Thoracic aorta (tissue), 2 donors: ENCODE data around the gene TREM1. TPM values are rescaled to one million over a fixed set of nuclear protein-coding genes. Genes with fewer than 3 reads are reported as not detected.

ENCODE experiments used
- ATAC-seq: fragments of 150-250 bp; one replicate; pipeline ENCODE4 v1.8.0; 2017; ENCODE audit warnings: low read depth; ENCODE audit not compliant: insufficient number of reproducible peaks, low FRiP score
- DNase-seq: peaks from one replicate; pipeline ENCODE4 v3.0.0-alpha.2; 2020; ENCODE audit warnings: low spot score
- H3K27ac ChIP-seq, 2 donors: fragments of 200-600 bp; sonication (generic); 1 replicate in 1 of 2; 2 replicates in 1 of 2; pipeline ENCODE4 v1.5.1; 2016; ENCODE audit warnings: mild to moderate bottlenecking in 2 of 2, moderate library complexity in 2 of 2
- H3K27me3 ChIP-seq: fragments of 200-600 bp; sonication (generic); replicated peaks from 2 replicates; pipeline ENCODE4 v1.6.0; 2016; ENCODE audit warnings: mild to moderate bottlenecking; ENCODE audit not compliant: insufficient read depth
- H3K36me3 ChIP-seq: fragments of 200-600 bp; sonication (generic); one replicate; pipeline ENCODE4 v1.5.1; 2016
- H3K4me1 ChIP-seq, 2 donors: fragments of 200-600 bp; sonication (generic); 1 replicate in 1 of 2; 2 replicates in 1 of 2; pipeline versions ENCODE4 v1.5.1 to v1.6.0; 2016; ENCODE audit warnings: low read depth in 2 of 2, mild to moderate bottlenecking in 1 of 2; ENCODE audit not compliant: control insufficient read depth in 1 of 2
- H3K4me3 ChIP-seq: fragments of 200-600 bp; sonication (generic); 2 replicates; pipeline ENCODE4 v1.5.1; 2016; ENCODE audit warnings: mild to moderate bottlenecking
- H3K9me3 ChIP-seq: fragments of 200-600 bp; sonication (generic); 2 replicates; pipeline ENCODE4 v1.5.1; 2016
- total RNA-seq, 2 donors: library from RNA; depleted of rRNA; stranded (reverse); fragments of >200 nt; gene quantifications; one replicate each; pipeline versions ENCODE4 v1.1.0 to v1.2.3, GENCODE V29; 2016
- TF ChIP-seq, protein P1 (sequence below): fragments of 200-600 bp; sonication (generic); IDR thresholded peaks from one replicate; pipeline ENCODE4 v1.5.1; 2019; ENCODE audit warnings: antibody characterized with exemption

Gene TREM1
- total RNA-seq, 2 donors from 2014 or later: 3.1 to 11.7 TPM

DNA sequence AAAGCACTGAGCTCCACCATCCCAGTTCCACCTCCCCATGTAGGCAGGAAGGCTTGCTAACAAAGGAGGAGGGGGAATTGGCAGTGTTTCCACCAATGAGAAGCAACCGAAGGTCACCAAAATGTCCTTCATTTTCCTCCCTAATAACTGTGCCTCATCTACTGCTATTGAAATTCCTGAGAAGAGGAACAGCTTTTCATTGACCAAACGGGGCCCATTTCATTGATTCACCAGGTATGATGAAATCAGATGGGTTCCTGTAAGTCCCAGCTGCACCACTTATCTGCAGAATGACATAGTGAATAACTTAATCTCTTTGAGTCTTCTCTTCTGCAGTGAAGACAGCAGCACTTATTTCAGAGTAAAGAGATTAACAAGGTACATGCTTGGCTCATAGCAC is 17.3 kb downstream of the TREM1 start:
- H3K9me3 ChIP-seq: no peaks in the 10 kb centered on the region
- DNase-seq (no peak), ATAC-seq (no peak)
- H3K36me3 ChIP-seq: no peaks in the 10 kb centered on the region
- no peaks in the 10 kb centered on the region for H3K27me3 ChIP-seq
- H3K27ac ChIP-seq: no peak overlapping the region
- TF ChIP-seq, protein P1, sequence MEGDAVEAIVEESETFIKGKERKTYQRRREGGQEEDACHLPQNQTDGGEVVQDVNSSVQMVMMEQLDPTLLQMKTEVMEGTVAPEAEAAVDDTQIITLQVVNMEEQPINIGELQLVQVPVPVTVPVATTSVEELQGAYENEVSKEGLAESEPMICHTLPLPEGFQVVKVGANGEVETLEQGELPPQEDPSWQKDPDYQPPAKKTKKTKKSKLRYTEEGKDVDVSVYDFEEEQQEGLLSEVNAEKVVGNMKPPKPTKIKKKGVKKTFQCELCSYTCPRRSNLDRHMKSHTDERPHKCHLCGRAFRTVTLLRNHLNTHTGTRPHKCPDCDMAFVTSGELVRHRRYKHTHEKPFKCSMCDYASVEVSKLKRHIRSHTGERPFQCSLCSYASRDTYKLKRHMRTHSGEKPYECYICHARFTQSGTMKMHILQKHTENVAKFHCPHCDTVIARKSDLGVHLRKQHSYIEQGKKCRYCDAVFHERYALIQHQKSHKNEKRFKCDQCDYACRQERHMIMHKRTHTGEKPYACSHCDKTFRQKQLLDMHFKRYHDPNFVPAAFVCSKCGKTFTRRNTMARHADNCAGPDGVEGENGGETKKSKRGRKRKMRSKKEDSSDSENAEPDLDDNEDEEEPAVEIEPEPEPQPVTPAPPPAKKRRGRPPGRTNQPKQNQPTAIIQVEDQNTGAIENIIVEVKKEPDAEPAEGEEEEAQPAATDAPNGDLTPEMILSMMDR: no peak
- H3K4me3 ChIP-seq: no peak overlapping the region
- H3K4me1 ChIP-seq: no peaks in the 10 kb centered on the region

DNA sequence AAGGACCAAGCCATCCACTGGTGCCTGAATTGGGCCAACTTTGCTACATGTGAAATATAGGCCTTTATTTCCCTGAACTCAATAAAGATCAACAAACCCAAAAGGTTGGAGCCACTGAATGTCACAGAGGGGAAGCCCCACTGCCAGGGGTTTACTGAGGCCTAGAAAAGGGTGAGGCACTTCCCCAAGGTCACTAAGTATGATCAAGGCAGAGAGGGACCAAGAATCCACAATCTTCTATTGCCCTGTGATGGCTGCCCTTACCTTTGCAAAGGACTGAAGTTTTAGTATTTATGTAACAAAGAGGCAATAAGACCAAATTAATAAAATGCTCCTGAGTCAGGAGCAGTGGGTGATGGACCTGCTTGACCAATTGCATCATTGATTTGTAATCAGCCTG is 18.0 kb downstream of the TREM1 start:
- ATAC-seq (no peak), DNase-seq (no peak)
- TF ChIP-seq, protein P1: no peak
- H3K9me3 ChIP-seq: no peaks in the 10 kb centered on the region
- no peaks in the 10 kb centered on the region for H3K36me3 ChIP-seq
- H3K4me1 ChIP-seq: no peaks in the 10 kb centered on the region
- no peak overlapping the region for H3K27ac ChIP-seq
- no peaks in the 10 kb centered on the region for H3K27me3 ChIP-seq
- no peak overlapping the region for H3K4me3 ChIP-seq

DNA sequence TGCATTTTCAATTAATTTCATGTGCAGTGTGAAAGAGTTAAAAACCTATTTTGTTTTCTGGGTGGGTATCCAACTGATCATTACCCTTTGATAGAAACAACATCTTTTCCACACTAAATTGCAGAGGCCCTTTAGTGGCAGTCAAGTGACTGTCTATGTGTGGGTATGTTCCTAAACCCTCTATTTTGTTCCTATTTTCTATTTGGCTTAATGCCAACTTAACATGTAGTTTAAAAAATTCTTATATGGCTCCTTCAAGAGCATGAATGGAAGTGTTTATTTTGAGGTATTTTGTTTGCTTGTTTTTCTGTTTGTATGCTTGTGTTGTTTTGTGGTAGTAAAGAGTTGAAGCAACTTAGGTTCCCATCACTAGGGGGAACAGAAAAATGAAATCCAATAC is 19.9 kb downstream of the TREM1 start:
- H3K4me3 ChIP-seq: no peak overlapping the region
- no peak overlapping the region for H3K27ac ChIP-seq
- H3K9me3 ChIP-seq: peaks cover 6% of the 10 kb centered on the region
- no peaks in the 10 kb centered on the region for H3K36me3 ChIP-seq
- H3K27me3 ChIP-seq: no peaks in the 10 kb centered on the region
- TF ChIP-seq, protein P1: no peak
- no peak for DNase-seq
- ATAC-seq: no peak
- no peaks in the 10 kb centered on the region for H3K4me1 ChIP-seq

DNA sequence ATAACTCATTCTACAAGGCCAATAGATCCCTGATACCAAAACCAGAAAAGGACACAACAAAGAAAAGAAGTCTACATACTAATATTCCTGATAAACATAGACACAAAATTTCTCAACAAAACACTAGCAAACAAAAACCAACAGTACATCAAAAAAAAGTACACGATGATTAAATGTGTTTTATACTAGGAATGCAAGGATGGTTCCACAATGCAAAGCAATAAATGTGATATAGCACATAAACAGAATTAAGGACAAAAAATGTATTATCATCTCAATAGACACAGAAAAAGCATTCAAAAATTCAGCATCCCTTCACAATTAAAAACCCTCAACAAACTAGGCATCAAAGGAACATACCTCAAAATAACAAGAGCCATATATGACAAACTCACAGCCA is 23.2 kb downstream of the TREM1 start:
- H3K36me3 ChIP-seq: no peaks in the 10 kb centered on the region
- ATAC-seq: no peak
- no peaks in the 10 kb centered on the region for H3K27me3 ChIP-seq
- no peak overlapping the region for H3K4me3 ChIP-seq
- H3K27ac ChIP-seq: no peak overlapping the region
- TF ChIP-seq, protein P1: no peak
- no peaks in the 10 kb centered on the region for H3K4me1 ChIP-seq
- H3K9me3 ChIP-seq: peaks cover 11% of the 10 kb centered on the region
- no peak for DNase-seq

DNA sequence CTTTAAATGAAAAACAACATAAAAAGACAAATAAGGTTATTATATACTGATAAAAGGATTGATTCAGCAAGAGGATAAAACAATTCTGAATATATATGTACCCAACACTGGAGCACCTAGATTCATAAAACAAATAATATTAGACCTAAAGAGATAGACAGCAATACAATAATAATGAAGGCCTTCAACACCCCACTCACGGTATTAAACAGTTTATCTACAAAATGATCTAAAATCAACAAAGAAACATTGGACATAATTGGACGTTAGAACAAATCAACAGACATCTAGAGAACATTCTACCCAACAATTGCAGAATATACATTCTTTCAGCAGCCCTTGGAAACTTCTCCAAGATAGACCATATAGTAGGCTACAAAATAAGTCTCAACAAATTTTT is 24.1 kb downstream of the TREM1 start:
- TF ChIP-seq, protein P1: no peak
- DNase-seq (no peak), ATAC-seq (no peak)
- no peaks in the 10 kb centered on the region for H3K36me3 ChIP-seq
- H3K9me3 ChIP-seq: peaks cover 11% of the 10 kb centered on the region
- H3K4me1 ChIP-seq: no peaks in the 10 kb centered on the region
- H3K27ac ChIP-seq: no peak overlapping the region
- no peaks in the 10 kb centered on the region for H3K27me3 ChIP-seq
- no peak overlapping the region for H3K4me3 ChIP-seq
